Choroid plexus epithelial cell (primary cell): ENCODE results near the gene RAB41.
"Not testable (repeated sequence)": the region's sequence is repeated elsewhere in the genome, so short reads cannot be mapped to it uniquely, and the experiment has no call there.

Experiments used
- DNase-seq: peaks from one replicate; pipeline ENCODE4 v3.0.0-alpha.2; 2010; ENCODE audit warnings: low read depth
- H3K4me3 ChIP-seq: 2 replicates; pipeline ENCODE4 v1.5.1; 2011; ENCODE audit warnings: low read depth, mild to moderate bottlenecking, control low read depth, low read length, moderate library complexity
- TF ChIP-seq, protein P1 (sequence below): conservative IDR thresholded peaks from 2 replicates; pipeline ENCODE4 v1.5.1; 2011; ENCODE audit warnings: low read depth, mild to moderate bottlenecking, control low read depth, inconsistent platforms, low read length, moderate library complexity

Gene RAB41

DNA sequence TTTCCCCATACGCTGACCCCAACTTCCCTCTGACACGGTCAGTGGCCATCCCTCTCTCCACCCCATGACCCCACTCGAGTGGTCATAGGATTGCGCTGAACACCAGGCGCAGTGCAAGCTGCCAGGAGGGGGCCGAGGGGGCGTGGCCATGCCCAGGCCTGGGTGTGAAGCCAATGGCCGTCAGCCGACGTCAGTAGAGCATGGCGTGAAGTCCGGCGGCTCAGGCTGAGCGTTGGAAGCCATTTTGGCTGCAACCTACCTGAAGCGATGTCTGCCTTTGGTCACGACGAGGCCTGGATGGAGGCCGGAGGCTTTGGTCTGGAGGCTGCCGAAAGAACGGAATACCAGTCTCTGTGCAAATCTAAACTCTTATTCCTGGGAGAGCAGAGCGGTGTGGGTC, at the start of gene RAB41:
Gene RAB41, plus strand, starts transcription at position 222 of the 400 bp plus-strand sequence. Its CDS starts 46 bp downstream, at position 268.
- DNase-seq = no peak
- TF ChIP-seq, protein P1, sequence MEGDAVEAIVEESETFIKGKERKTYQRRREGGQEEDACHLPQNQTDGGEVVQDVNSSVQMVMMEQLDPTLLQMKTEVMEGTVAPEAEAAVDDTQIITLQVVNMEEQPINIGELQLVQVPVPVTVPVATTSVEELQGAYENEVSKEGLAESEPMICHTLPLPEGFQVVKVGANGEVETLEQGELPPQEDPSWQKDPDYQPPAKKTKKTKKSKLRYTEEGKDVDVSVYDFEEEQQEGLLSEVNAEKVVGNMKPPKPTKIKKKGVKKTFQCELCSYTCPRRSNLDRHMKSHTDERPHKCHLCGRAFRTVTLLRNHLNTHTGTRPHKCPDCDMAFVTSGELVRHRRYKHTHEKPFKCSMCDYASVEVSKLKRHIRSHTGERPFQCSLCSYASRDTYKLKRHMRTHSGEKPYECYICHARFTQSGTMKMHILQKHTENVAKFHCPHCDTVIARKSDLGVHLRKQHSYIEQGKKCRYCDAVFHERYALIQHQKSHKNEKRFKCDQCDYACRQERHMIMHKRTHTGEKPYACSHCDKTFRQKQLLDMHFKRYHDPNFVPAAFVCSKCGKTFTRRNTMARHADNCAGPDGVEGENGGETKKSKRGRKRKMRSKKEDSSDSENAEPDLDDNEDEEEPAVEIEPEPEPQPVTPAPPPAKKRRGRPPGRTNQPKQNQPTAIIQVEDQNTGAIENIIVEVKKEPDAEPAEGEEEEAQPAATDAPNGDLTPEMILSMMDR = no peak

DNA sequence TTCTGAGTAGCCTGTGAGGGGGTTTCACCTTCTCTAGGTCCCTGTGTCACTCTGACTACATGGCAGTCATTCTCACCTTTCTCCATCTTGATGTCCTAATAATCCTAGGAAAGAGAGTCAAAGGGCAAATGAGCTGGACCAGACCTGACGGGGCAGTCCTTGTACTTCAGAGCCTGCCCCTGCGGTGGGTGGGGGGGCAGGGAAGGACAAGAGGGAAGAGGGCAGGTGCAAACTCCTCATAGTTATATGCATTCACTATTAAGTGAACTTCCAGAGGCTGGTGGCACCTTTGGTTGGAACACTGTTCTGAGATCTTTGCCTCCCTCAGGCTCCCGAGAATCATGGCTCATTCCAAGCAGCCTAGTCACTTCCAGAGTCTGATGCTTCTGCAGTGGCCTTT, 47.6 kb upstream of the RAB41 start, which contains the start of gene AWAT1:
Gene AWAT1, plus strand, starts transcription at position 301 of the 400 bp plus-strand sequence. Its CDS starts 41 bp downstream, at position 342.
- no peak within 1 kb of the TSS for H3K4me3 ChIP-seq
- TF ChIP-seq, protein P1 = no peak
- no peak for DNase-seq

More for the DNA sequence above, at the start of gene RAB41:
- no peak within 1 kb of the TSS for H3K4me3 ChIP-seq

DNA sequence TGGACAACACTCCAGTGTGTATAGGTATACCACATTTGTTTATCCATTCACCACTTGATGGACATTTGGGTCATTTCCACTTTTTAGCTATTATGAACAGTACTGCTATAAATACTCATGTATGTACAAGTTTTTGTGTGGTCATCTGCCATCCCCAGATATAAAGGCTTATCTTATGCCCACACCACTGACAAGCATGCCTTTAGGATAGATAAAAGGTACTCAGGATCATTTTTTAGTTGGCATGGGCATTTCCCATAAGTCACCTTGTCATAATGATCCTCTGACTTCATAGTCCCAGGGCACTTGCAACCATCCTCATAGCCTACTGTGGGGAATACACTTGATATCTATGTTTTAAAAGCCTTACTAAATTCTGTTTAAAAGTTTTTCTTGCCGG, 41.2 kb upstream of the RAB41 start:
- TF ChIP-seq, protein P1 = no peak
- no peak overlapping the region for H3K4me3 ChIP-seq
- no peak for DNase-seq

DNA sequence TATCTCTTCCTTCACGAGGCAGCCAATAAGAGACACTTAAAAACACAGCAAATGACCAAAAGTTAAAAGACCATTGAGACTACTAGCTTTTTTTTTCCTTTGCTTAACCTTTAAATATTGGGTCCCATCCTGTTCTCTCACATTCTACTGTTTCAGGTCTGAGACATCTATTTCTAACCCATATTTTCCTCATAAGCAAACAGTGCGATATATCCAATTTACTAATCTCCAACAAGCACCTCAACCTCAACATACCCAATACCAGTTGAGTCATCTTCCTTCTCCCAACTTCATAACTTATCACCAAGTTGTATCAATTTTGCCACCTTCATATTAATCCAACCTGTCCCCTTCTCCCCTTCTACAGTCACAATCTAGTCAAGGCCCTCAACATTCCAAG, 40.5 kb upstream of the RAB41 start:
- DNase-seq = no peak
- TF ChIP-seq, protein P1 = no peak
- H3K4me3 ChIP-seq = no peak overlapping the region

DNA sequence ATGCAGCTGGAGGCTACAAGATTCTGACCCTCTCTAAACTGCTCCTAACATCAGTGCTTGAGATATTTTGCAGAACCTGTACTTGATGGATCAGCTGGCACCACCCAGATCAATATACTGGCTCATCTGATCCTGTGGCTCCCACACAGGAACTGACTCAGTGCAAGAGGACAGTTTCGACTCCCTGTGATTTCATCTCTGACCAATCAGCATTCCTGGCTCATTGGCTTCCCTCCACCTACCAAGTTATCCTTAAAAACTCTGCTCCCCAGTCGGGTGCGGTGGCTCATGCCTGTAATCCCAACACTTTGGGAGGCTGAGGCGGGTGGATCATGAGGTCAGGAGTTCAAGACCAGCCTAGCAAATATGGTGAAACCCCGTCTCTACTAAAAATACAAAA, 38.4 kb upstream of the RAB41 start:
- DNase-seq, H3K4me3 ChIP-seq: not testable (repeated sequence)

DNA sequence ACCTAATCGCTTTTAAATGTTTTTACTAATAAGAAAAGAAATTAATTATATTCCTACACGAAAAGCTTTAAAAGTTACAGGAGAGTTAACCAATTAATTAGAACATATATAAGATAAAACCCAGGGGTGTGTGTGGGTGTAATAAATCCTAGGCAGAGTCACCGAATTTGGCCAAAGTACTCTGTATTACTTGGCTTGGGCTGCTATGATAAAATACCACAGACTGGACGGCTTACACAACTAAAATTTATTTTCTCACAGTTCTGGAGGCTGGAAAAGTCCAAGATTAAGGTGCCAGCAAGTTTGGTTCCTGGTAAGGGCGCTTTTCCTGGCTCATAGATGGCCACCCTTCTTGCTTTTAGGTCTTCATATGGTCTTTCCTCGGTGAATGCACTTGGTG, 37.1 kb upstream of the RAB41 start:
- no peak for DNase-seq
- TF ChIP-seq, protein P1 = no peak

DNA sequence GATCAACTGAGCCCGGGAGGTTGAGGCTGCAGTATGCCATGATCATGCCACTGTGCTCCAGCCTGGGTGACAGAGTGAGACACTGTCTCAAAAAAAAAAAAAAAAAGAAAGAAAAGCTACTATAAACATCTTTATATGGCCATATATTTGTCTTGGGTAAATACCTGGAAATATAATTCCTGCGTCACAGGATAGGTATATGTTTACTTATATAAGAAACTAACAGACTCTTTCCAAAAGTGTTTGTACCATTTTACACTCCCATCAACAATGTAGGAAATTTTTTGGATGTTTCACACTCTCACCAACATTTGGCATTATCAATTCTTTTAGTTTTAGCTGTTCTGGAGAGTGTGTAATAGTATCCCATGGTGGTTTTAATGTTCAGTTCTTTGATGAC, 34.7 kb upstream of the RAB41 start:
- H3K4me3 ChIP-seq = no peak overlapping the region
- no peak for DNase-seq
- TF ChIP-seq, protein P1 = no peak

More for the DNA sequence above, 37.1 kb upstream of the RAB41 start:
- H3K4me3 ChIP-seq = no peak overlapping the region
